HG03342 (cell line): ENCODE data around the gene PSMB11.

Experiments
- ATAC-seq: cut with Tn5 transposase; IDR thresholded peaks from one replicate; pipeline ENCODE4 v1.9.1; 2021; ENCODE audit warnings: mild to moderate bottlenecking, moderate library complexity; ENCODE audit not compliant: unreplicated experiment

PSMB11 gene

DNA sequence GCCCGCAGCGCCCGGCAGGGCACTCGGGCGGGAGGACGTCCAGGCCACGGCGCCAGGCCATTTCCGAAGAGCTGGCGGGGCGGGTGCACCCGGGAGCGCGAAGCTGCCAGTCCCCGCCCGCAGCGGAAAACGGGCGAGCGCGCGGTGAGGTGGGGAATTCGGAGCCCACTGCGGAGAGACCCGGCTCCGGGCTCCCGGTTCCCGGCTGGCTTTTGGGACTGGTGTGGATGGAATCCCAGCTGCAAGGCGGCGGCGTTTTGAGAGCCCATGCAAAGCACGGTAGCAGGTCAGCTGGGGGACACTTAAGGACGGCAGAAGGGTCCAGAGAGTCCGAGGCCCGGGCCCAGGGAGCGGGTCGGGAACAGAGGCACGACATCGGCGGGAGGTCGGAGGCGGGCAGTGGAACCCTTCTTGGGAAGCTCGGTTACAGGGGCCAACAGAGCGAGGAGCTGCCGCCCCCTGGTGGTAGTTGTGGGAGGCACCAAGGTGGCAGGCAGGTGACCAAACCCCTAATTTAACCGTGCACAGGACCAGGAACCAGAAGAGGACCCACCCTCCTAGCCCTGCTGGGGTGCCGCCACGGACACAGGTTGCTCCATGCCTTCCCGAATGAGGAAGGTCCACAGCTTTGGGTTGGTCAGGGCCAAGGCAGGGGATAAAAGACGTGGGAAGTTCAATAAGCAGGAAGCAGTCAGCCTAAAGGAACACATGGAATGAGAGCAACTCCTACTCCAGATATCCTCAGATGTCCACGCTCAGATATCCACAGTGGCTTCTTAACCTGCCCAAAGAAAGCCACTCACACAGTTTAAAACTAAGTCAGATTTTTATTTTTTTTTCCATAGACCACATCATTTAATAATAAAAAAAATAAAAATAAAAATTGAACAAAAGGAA lies 16.0 kb downstream of the PSMB11 start:
- peak; percentile 56 for ATAC-seq

DNA sequence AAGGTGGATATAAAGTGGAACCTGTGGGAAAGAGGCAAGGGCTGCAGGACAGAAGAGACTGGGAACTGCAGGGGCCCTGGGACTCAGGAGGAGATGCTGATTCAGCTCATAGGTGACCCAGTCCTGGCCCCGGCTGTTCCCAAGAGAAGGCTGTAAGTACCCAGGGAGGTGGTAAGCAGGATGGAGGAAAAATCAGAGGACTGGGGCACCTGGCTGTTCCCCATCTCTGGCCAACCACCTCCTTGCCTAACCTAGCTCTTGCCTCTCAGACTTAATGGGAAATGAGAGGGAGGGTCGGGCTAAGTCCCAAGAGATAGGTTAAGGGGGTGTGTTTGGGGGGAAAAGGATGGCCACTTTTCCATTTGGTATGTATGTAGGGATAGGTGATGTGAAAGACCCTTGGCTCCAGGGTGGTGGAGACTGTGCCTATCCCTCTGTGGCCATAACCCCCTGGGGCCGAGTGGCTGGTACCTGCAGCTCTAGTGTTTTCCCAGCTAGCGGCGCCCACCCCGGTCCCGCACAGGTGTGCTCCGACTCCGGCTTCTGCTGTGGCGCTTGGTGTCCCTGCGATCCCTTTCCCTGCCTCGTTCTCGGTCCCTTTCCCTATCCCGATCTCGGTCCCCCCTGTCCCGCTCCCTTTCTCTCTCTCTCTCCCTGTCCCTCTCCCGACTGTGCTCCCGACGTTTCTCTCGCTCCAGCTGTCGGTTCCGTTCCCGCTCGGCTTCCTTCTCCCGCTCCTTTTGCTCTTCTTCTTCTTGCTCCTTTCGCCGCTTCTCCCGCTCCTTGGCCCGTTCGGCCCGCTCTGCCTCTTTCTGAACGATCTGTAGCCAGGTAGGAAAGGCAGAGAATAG lies 16.9 kb downstream of the PSMB11 start:
- ATAC-seq, result no peak

DNA sequence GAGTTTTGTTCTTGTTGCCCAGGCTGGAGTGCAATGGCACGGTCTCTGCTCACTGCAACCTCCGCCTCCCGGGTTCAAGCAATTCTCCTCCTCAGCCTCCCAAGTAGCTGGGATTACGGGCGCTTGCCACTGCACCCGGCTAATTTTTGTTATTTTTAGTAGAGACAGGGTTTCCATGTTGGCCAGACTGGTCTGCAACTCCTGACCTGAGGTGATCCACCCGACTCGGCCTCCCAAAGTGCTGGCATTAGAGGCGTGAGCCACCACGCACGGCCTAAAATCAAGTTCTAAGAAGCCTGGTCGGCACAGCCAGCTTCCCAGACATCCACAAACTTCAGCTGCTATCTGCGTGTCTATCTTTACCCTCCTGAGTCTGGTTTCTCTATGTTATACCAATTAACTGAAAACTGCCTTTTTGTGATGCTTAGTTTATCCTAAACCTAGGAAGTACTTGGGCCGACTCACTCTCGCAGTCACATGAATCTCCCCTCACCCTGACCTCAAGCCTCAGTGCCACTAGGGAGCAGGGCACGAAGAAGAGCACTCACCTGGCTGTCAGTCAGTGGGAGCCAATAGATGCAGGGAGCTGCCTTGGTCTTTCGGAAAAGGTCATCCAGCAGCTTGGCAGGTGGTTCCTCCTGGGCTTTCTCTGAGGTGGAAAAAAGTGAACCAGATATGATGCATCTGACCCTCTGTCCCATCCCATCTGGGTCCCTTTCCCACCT lies 18.7 kb downstream of the PSMB11 start:
- ATAC-seq, result no peak

DNA sequence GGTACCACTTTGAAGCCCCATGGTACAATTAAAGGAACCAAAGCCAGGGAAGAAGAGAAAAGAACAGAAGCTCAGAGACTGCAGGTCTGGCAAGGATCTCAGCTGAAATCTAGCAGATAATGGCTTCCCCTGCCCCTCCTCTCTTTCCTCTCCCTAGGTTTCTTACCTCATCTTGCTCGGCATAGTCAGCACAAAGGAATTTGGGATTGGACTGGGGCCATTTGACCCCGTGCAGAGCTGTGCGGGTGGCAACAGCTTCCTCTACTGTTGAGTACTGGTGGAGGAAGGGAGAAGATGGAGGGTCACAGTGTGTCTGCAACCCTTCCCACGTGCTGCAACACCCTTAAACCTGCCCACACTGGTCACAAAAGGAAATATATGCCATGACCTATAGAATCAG lies 20.0 kb downstream of the PSMB11 start:
- ATAC-seq, result no peak

DNA sequence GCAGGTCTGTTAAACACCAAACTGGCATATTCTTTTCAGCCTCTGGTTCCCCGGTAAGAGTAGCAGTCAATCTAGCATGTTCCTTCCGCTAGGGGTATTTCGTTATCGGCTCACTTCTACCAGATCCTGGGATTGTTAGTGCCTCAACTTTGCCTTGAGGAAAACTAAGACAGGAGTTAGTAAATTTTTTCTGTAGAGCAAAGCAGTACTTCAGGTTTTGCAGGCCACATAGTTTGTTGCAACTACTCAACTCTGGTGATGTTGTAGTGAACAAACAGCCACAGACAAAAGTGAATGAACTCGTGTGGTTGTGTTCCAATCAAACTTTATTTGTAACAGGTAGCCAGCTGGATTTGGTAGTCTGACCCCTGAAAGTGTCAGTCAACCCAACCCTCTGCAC lies 21.6 kb downstream of the PSMB11 start:
- ATAC-seq, result no peak

DNA sequence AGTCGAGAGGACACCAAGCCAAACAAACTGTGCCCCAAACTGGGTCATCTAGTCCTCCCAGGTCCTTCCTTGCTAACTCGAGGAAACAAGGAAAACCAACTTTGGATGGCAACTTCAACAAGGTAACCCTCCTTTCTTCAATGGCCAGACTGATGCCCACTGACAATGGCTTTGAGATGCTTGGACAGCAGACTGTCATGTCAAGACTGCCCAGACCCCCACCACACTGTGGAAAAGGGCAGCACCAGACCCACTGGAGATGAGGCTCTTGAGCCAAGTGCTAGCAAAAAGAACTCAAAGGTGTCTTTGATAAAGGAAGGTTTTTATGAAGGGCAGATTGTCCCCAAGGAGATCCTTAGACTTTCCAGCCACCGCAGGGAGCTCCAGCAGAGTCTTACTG lies 24.4 kb downstream of the PSMB11 start:
- no peak for ATAC-seq

DNA sequence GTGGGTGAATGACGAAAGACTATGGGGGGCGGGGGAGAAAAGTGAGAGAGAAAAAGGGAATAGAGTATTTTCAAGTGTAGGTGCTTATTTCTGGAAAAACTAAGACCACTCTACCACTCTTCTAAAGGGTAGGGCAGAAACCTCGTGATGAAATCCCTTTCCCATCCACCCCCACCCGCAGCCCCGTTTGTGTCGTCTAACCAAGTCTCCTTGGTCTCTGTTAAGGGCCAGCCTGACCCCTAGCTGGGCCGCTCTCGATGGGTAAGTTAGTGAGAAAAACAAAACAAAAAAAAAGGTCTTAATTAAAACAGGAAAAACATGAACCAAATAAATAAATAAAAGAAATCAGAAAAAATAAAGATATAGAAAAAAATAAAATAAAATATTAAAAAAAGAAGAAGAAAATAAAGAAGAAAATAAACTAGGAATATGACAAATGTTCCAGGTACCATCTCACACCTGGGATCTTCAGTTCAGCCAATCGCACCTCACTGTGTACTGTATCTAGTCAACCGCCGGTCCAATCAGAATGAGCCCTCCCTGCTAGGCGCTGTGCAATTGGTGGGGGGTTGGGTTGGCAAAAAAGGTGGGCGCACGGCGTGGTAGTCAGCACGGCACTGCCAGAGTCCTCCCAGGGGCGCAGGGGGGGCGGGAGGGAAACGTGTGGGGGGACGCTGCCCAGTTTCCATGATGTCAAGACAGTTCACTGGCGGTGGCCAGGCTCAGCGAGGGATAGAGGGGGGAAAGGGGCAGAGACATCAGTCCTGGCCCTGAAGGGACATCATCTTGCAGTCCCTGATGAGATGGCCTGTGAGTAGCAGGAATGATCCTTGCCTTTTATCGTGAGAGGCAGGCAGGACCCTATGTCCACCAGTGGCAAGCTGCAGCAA lies 25.1 kb downstream of the PSMB11 start:
- no peak for ATAC-seq

DNA sequence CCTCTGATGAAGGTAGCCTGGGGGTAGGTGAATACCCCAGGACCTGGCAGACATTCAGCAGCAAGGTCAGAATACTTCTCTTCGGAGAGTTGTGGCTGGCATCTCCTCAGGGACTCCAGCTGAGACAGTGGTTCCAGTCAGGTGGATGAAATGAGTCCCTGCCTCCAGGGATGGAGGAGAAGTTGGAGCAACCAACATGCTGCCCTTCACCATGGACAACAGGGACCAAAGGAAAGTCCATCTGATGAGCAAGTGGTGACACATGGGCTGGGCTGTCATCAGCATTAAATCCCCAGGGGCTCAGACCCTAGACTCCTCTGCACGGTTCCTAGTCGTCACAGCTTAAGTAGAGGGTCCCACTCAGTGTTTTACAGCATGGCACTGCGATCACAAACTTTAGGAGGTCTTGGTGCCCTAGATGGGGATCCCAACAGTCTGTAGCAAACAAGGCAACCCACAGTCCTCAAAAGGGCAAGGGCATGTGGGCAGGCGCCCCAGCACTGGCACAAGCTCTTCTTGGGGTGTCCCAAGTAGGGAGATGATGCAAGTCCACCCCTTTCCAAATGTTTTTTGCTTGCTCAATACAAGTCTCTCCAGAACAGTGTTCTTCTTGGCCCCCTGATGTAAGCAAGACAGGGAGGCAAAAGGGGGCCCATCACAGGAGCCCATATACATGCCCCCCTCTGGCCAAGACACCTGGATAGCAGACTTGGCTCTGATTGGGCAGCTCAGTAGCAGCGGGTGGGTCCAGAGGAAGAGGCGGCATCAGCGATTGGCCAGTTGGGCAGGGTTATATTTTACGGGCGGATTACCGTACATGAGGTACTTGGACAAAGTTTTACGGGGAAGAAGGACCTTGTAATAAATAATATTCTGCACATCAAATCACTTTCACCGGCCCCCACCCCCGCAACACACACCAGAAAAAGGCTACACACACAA lies 26.1 kb downstream of the PSMB11 start:
- no peak for ATAC-seq

DNA sequence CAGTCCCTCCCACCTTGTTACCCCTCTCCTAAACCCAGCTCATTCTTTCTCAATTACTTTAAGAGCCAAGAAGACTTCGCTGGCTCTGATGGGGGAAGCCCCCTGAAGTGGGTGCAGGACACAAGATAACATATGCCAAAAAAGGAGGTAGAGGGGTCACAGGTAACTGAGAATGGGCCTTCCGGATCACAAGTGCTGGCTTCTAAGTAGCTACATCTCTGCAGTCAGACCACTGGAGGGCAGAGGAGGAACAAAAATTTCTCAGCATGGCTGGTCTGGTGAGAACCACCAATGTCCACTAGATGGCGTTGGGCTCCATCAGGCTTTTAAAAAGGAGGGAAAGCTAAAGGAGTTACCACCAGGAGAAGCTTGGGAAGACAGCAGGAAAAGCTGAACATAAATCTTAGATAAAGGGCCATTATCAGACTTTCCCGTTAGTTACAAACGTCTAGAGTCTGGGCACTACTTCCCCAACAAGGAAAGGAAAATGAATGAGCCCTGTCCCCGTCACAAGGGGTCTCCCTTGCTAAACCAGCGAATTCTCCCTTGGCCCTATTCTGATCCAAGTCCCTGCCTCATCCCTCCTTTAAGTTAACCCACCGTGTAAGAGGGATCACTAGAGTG lies 26.9 kb downstream of the PSMB11 start:
- ATAC-seq, result peak; percentile 78

DNA sequence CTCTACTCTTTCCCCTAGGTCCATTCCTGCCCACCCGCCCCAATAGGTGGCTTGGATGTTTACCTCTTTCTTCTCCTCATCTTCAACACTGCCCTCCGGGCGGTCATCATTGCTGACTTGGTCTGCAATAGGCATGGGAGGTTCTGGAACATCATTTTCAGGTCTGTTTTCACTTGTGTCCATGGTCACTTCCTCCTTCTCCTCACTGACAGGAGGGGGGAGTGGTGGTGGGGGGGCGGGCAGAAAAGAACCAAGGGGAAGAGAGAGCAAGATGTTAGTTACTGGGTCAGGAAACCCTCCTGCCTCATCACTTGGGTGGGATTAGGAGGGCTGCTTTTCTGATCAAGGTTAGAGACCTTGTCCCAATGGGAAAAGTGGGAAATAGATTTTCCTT lies 27.4 kb downstream of the PSMB11 start:
- ATAC-seq, result no peak

DNA sequence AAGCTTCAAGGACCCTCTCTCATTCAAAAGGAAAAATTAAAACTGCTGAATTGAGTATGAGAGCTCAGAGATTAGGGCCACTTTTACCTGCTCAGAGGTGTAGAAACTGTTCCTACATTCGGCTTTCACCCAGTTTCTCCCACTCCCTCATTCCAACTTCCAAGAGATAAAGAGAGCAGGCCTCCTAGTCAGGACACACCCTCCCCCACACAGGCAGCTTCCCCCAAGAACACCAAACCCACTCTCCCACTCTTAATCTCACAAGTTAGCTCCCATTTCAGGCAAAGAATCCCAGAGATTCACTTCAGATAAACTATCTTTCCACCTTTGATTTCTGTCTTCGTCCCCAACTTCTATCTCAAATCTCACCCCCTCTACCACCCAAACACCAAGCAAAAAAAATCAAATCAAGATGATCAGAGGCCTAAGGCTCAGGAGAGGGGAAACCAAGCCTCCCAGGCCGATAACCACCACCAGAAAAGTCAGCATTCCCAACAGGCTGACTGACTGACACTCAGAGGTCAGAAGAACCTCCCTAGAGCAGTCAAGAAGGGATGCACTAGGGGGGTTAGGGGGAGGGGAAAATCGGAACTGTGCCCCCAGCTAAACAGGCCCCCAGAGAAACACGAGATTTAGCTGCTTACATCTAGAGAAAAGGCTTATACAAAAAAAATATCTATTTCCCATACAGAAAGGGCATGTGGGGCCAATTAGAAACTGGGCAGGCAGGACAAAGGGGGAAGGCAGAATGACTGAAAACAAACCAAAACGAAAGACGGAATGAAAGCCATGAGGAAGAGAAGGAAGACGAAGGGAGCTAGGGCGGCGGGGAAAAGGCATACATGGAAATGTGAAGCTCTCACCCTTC lies 28.5 kb downstream of the PSMB11 start:
- ATAC-seq, result no peak

DNA sequence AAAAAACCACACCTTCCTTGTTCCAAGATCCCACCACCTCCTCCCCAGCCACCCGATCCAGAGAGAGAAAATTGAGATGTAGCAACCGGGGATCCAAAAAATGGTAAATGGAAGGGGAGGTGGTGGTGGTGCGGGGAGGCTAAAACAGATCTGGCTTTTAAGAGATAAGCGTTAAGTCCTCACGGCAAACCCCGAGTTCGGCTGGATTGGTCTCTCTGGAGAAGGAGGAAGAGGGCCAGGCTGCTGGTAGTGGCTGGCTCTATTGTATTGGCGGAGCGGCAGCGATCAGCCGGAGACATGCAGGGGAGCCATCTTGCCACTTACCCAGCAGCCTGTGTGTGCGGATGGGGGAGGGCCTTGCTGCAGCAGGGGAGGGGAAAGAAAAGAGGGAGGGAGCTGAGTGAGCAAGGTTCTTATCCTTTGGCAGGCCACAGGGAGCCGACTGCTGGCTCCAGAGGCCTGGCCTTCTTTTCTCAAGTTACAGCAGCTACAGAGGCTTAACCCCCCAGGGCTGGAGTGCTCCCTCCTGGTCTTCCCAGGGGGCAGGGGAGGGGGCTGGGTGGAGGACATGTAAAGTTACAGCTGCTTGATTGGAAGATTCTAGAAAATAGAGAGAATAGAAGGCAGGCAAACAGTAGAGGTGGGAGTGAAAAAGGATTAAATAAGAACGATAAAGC lies 29.4 kb downstream of the PSMB11 start:
- peak; percentile 86 for ATAC-seq

DNA sequence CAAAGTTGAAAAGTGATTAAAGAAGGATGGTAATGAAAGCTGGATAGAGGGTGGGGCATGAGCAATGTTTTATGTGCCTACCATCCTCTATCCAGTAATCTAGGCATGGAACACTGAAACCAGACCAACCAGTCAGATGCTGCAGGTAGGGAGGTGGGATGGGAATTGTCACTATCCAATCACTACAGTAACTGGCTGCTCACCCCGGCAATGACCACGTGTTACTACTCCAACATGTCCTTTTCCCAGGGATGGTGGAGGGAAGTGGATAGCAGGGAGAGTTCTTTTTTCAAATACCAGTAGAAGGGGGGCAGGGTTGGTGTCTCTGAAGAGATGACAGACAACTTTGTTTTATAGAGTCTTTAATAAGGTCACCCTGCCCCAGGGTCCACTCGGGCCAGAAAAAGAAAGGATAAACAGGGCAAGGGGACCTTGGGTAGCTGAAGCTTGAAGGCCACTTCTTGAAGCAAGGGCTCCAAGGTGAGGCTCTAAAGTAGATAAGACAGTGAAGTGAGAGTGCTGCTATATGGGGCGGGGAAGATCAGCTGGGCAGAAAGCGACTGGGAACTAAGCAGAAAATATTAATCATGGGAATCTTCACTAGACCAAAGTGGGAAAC lies 30.0 kb downstream of the PSMB11 start:
- ATAC-seq, result no peak

DNA sequence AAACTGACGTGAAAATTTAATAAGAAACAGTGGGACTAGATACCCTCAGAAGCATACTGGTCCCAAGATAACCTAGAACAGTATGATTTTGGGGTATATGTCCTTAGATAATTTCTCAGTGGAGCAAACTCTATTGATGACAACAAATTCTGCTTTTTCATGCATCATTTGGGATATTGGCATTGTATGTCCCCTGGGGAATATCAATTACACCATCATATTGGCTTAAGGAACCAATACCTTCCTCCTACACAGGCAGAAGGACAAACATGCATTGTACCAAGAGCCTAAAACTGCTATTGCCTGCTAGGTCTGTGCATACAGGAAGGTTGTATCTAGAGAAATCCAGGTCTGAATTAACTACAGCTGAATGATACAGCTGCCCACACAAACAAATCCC lies 32.9 kb downstream of the PSMB11 start:
- ATAC-seq, result no peak

DNA sequence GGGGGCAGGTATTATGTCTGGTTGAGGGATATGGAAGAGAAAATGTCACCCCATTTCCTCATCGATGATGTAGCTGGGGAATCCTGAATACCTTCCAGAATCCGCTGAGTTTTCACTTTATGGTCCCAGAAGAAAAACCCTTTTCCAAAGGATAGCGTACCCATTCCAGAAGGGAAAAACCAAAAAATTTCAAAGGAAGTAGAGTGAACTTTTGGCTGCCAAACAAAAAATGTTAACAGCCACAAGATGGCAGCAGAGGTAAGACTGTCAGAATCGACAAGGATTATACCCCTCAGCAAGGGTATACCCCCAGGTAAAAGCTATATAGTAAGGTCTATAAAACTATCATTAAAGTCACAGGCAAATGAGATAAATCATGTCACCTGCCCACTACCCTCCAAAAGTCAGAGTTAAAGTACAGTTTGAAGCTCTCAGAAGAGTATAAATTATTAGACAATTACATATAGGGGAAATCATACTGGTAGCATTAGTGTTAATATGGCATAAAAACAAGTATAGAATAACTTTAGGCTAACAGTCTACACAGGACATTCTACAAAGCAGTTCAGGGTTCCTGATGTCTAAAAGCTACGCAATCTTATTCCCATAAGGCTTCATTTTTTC lies 34.9 kb downstream of the PSMB11 start:
- no peak for ATAC-seq

DNA sequence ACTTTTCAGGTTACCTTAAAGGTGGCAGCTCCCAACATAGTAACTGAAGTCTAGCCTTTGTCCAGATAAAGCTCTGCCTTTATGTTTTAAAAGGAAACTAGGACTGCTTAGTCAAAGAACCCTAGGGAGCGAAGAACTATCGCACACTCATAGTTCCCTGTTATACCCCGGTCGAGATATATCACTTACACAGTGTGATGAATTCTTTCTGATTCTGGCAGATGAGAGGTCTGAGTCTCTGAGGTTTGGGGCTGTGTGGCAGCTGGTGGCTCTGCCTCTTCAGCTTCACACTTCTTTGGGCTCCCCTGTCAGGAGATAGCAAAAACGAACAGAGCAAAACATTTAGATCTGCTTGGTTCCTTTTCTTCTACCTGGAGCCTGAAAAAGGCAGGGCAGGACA lies 36.0 kb downstream of the PSMB11 start:
- ATAC-seq, result no peak
